Fibroblast of skin of right biceps (primary cell): ENCODE measurements around the gene TPT1.
"Not testable (repeated sequence)": the region's sequence is repeated elsewhere in the genome, so short reads cannot be mapped to it uniquely, and the experiment has no call there.

Experiments
- DNase-seq: peaks from one replicate; pipeline ENCODE4 v3.0.0-alpha.2; 2013

The TPT1 gene

DNA sequence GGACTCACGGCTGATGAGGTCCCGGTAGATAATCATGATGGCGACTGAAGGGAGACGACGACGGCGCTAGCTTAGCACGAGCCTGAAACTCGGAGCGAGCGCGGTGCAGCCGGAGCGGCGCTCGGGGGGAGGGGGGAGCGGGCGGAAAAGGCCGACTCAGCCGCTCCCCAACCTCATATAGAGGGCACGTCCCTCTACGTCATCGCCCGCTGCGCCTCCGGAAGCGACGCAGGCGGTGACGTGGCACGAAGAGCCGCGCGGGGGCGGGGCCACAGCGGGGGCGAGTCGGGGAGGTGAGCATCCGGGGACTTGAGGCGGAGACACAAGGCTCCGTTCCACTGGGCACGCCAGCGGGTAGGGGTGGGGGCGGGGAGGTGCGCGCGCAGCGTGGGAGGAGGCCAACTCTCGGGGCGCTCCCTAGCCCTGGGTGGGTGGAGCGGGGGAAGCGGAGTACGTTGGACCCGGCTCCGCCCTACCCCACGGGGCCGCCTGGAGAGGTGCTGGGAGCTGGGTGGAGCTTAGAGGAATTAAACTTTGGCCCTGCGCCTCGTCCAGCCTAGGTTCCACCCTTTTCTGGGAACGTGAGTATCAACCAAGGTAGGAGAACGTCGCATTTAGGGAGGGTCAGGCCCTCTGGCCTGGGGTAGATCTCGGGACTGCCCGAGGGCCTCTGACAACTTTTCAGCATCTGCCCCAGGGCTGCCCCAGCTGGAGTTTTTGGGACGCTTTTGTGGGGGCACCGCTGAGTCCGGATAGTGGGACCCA lies at the start of gene TPT1:
TPT1 (minus strand) TSS at position 150 of the 765 bp plus-strand sequence; CDS start at position 36, 114 bp downstream.
- DNase-seq: peak; percentile 99

DNA sequence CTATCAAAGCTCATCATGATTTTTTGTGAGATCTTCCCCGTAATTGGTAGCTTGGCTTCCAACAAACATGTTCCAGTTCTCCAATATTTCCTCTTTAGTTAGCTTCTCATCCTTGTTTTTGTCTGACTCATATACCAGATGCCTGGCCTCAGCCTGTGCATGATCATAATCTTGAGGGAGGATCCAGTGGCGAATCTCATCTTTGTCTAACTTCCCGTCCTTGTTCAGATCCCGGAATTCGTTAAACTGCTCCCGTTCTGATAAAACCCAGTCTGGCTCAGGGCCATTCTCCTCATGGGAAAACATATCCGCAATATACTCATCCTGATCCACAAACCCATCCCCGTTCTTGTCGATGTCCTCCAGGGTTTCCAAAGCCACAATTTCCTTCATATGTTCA lies 49.4 kb upstream of the TPT1 start:
- DNase-seq: not testable (repeated sequence)

- DNase-seq: no peak
Observed at GRCh38 chr13:45388664-45389063, 47.7 kb upstream of the TPT1 start.

DNA sequence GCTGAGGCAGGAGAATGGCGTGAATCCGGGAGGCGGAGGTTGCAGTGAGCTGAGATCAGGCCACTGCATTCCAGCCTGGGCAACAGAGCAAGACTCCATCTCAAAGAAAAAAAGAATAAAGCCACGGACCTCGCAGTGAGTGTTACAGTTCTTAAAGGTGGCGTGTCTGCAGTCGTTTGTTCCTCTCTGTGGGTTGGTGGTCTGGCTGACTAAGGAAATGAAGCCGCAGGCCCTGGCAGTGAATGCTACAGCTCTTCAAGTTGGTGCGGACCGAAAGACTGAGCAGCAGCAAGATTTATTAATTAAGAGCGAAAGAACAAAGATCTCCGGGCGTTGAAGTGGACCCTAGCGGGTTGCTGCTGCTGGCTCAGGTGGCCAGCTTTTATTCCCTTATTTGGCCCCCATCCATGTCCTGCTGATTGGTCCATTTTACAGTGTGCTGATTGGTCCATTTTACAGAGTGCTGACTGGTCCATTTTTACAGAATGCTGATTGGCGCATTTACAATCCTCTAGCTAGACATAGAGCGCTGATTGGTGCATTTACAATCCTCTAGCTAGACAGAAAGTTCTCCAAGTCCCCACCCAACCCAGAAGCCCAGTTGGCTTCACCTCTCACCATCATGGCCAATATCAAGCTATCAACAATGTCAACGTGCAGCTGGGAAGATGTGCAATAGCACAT lies 46.1 kb upstream of the TPT1 start:
- DNase-seq: not testable (repeated sequence)

DNA sequence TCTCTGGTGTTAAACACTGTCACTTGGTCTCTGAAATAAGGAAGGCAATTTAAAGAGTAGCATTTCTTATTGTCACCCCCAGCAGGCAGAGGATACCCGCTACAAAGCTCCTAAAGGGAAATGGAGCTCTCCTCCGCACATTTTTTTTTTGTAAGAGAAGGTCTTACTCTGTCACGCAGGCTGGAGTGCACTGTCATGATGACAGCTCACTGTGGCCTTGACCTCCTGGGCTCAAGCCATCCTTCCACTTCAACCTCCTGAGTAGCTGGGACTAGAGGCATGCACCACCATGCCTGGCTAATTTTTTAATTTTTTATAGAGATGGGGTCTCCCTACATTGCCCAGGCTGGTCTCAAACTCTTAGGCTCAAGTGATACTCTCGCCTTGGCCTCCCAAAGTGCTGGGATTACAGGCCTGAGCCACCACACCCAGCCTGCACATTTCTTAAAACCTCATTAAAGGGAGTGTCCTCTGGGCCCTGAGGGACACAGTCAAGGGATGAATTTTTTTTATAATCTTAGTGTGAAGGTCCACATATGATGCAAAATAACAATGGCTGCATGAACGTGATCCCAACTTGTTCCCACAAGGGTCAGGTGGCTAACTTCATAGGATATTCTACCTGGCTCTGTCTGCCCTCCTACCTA lies 45.0 kb upstream of the TPT1 start:
- DNase-seq: no peak

DNA sequence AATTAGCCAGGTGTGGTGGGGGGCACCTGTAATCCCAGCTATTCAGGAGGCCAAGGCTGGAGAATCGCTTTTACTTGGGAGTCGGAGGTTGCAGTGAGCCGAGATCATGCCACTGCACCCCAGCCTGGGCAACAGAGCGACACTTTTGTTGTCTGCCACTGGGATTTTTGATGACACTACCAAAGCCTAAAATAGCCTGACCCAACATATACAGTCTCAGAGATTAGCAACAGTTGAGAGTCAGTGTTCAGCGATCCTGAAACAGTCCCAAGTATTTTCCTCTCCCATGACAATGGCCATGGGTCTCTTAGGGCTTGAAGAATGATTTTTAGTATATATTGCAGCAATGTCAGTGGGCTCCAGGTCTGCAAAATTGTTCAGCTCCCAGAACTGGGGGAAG lies 44.3 kb upstream of the TPT1 start:
- DNase-seq: no peak

GRCh38 chr13:45384474-45385174 lies 43.6 kb upstream of the TPT1 start:
- no peak for DNase-seq

DNA sequence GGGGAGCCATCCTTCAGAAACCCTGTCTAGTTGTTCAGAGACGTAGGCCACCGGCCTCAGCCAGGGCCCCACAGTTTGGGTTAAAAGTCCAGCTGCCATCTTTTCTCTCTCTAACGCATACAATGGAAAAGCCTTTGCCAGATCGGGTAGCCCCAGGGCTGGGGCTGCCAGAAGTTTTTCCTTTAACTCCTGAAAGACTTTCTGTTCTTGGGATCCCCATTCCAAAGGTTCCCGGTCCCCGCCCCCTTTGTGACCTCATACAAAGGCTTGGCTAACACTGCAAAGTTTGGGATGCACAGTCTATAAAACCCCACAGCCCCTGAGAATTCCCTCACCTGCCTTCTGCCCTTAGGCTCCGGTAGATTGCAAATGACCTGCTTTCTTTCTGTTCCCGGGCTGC lies 41.8 kb upstream of the TPT1 start:
- DNase-seq: not testable (repeated sequence)

GRCh38 chr13:45381196-45381595 lies 40.2 kb upstream of the TPT1 start:
- DNase-seq: no peak

DNA sequence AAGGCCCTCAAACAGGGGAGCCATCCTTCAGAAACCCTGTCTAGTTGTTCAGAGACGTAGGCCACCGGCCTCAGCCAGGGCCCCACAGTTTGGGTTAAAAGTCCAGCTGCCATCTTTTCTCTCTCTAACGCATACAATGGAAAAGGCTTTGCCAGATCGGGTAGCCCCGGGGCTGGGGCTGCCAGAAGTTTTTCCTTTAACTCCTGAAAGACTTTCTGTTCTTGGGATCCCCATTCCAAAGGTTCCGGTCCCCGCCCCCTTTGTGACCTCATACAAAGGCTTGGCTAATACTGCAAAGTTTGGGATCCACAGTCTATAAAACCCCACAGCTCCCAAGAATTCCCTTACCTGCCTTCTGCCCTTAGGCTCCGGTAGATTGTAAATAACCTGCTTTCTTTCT lies 39.7 kb upstream of the TPT1 start:
- DNase-seq: not testable (repeated sequence)

- not testable (repeated sequence) for DNase-seq
Observed at GRCh38 chr13:45379516-45379915, 38.5 kb upstream of the TPT1 start.

GRCh38 chr13:45378786-45379185 lies 37.8 kb upstream of the TPT1 start:
- DNase-seq: not testable (repeated sequence)

- not testable (repeated sequence) for DNase-seq
Observed at GRCh38 chr13:45377314-45377713, 36.3 kb upstream of the TPT1 start.

DNA sequence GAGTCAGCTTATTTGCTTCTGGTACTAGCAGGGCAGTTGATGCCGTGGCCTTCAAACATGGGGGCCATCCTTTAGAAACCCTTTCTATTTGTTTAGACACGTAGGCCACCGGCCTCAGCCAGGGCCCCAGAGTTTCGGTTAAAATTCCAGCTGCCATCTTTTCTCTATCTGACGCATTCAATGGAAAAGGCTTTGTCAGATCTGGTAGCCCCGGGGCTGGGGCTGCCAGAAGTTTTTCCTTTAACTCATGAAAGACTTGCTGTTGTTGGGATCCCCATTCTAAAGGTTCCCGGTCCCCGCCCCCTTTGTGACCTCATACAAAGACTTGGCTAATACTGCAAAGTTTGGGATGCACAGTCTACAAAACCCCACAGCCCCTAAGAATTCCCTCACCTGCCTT lies 35.7 kb upstream of the TPT1 start:
- DNase-seq: not testable (repeated sequence)

DNA sequence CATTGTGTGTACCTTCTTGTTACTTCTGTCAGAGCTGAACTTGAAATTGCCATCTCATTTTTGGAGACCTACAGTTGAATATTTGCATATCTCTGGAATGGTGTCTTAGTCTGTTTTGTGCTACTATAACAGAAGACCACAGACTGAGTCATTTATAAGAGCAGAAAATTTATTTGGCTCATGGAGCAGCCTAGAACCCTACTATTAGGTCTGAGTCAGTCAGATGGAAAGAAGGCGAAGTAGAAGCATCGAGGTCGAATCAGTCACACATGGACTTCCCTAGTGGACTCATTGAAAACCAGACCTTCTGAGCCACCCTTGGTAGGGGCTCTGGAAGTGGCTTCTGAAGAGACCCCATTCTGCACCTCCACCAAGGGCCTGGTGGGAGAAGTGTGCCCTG lies 33.9 kb upstream of the TPT1 start:
- peak; percentile 30 for DNase-seq

GRCh38 chr13:45373162-45373547 lies 32.2 kb upstream of the TPT1 start:
- DNase-seq: no peak

DNA sequence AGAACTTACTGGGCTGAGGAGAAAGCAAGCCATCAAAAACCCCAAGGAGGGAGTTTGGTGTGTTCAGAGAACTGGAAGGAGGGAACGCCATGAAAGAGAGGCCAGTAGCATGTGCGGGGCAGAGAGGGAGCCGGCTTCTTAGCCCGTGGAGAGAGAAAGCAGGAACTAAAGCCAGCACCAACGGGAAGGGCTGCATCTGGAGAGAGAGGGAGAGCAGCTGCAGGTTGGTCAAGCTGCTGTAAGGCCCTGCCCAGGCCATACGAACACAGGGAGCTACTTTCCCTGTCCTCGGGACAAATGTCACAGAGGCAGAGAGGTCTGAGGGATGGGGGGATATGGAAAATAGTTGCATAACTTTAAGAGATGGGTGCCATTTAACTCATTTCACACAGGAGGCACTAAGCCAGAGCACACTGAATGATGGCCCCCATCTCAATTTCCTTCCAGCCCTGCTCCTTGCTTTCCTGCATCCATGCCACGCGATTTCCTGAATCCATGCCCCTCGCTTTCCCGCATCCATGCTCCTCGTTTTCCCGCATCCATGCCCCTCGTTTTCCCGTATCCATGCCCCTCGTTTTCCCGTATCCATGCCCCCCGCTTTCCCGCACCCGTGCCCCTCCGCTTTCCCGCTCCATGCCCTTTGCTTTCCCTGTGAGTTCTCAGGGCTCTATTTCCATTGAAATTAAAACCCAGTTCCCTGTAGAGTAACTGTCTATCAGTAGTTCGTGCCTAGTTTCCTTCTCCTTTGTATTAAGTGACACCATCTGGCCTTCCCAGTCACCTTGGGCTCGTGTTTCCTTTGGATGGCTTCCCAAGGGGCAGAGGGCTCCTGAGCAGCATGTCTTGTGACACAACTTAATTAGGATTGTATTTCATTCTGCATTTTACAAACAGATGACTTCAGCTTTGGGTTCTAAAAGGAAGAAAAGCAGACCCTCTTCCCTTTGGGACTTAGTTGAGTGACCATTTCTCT lies 31.5 kb upstream of the TPT1 start:
- no peak for DNase-seq

DNA sequence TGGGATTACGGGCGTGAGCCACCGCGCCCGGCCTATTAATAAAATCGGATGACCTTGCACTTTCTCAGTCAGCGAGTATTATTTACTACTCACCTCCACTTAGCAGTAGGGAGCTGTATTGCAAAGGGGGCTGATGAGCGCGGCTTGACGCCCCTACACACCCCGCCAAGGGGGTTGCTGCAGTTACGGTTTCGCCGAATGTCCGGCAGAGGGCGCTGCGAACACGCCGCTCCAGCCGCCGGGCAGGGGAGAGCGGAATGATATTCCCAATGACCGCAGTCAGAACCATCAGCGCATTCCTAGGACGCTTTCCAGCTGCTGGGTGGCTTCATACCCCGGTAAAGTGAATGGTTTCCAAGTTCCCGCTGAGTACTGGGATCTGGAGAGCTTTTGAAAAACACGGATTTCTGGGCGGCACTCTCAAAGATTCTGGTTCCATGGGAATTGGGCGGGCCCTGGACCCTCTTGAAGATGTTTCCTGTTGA lies 30.0 kb upstream of the TPT1 start:
- peak; percentile 87 for DNase-seq

DNA sequence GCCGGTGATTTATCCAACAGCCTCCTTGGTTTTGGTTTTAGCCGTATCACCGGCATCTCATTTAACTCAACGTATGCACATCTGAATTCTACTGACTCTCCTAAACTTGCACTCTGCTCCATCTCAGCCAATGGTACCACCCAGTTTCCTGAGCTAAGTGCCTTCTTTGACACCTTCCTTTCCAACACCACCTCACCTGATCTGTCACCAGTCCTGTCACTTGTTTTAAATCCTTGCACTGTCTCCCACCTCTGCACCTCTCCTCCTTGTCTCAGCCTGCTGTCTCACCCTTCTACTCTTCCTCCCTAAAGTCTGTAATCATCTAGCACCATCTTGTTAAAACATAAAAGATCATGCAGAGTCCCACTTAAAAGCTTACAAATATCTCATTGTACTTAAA lies 28.1 kb upstream of the TPT1 start:
- no peak for DNase-seq

DNA sequence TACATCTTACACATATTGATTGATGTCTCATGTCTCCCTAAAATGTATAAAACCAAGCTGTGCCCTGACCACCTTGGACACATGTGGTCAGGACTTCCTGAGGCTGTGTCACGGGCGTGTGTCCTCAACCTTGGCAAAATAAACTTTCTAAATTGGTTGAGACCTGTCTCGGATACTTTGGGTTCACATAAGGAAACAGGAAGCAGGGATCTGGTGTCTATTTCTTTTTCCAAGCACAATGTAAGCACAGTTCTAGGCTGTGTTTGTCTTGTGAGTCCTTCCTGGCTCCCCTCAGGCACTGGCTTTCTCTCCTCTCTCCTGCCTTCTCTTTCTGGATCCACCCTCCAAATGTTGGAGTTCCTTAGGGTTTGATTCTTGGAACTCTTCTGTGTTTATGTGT lies 27.6 kb upstream of the TPT1 start:
- no peak for DNase-seq

- no peak for DNase-seq
Observed at GRCh38 chr13:45368005-45368404, 27.0 kb upstream of the TPT1 start.

DNA sequence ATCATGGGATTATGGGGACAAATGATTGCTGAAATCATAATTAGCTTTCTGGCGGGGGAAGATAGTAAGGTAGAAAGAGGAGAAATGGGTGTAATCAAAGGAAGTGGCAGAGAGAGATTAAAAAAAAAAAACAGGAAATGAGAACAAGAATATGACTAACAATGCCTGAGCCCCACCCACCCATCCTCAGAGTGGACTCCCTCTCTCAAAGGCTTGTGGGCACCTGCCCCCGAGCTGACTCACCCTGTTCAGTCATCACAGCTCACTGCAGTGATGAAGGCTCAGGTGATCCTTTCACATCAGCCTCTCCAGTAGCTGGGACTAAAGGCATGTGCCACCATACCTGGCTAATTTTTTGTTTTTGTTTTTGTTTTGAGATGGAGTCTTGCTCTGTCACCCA lies 26.4 kb upstream of the TPT1 start:
- DNase-seq: peak; percentile 92
